Measurements from ENCODE around the gene CLCN2.

Gene CLCN2

GRCh38 chr3:184298759-184299487, 62.5 kb downstream of the CLCN2 start, which contains the start of gene PSMD2:
Gene PSMD2 (plus strand): TSS chr3:184299241. CDS start chr3:184299267, 26 bp downstream.
- peak; percentile 94 to 98 (median 97) for DNase-seq (ENCODE audit: low read depth in 4 of 4, low spot score in 1 of 4)

DNA sequence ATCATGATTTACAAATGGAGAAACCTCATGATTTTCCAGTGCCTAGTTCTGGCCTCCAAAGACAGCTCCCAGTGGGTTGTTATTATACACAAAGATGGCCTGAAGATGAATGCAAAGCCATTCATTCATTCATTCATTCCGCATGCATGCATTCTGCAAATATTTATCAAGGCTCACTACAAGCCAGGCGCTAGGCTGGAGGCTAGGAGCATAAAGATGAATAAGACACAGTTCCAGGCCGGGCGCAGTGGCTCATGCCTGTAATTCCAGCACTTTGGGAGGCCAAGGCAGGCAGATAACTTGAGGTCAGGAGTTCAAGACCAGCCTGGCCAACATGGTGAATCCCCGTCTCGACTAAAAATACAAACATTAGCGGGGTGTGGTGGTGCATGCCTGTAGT, 64.8 kb downstream of the CLCN2 start:
- DNase-seq (ENCODE audit: low read depth in 4 of 4, low spot score in 1 of 4) = no peak

Data from stimulated activated CD4-positive, alpha-beta T cell treated with anti-CD3 and anti-CD28 coated beads, Interleukin-1b, Interleukin-23, amount 100 ng/mL, for 24 hours (primary cell).